CD4-positive, alpha-beta T cell treated with Interleukin-6 for 4 hours (primary cell): Measurements from ENCODE around the gene NAE1.
"Not testable (repeated sequence)": the region's sequence is repeated elsewhere in the genome, so short reads cannot be mapped to it uniquely, and the experiment has no call there.

ENCODE experiments used
- DNase-seq: peaks from one replicate; pipeline ENCODE4 v3.0.0-alpha.2; 2020; ENCODE audit warnings: mixed read lengths

The NAE1 gene

GRCh38 chr16:66800856-66801255 is 29.9 kb downstream of the NAE1 start:
- no peak for DNase-seq

- DNase-seq: no peak
Observed at GRCh38 chr16:66798161-66798560, 32.6 kb downstream of the NAE1 start.

GRCh38 chr16:66793984-66794383 is 36.8 kb downstream of the NAE1 start:
- DNase-seq: not testable (repeated sequence)

- DNase-seq: no peak
Observed at GRCh38 chr16:66790130-66790733, 40.5 kb downstream of the NAE1 start.

GRCh38 chr16:66787427-66787826 is 43.3 kb downstream of the NAE1 start:
- no peak for DNase-seq

- DNase-seq: no peak
Observed at GRCh38 chr16:66786551-66786950, 44.2 kb downstream of the NAE1 start.

GRCh38 chr16:66776457-66776856 is 54.3 kb downstream of the NAE1 start:
- no peak for DNase-seq

- DNase-seq: no peak
Observed at GRCh38 chr16:66774981-66775380, 55.8 kb downstream of the NAE1 start.

- DNase-seq: no peak
Observed at GRCh38 chr16:66758086-66758485, 72.7 kb downstream of the NAE1 start.

- no peak for DNase-seq
Observed at GRCh38 chr16:66754819-66755218, 76.0 kb downstream of the NAE1 start.

- DNase-seq: no peak
Observed at GRCh38 chr16:66754211-66754610, 76.6 kb downstream of the NAE1 start.

GRCh38 chr16:66752958-66753357 is 77.8 kb downstream of the NAE1 start:
- DNase-seq: no peak
